ENCODE measurements around the gene AIFM3.

Gene AIFM3

DNA sequence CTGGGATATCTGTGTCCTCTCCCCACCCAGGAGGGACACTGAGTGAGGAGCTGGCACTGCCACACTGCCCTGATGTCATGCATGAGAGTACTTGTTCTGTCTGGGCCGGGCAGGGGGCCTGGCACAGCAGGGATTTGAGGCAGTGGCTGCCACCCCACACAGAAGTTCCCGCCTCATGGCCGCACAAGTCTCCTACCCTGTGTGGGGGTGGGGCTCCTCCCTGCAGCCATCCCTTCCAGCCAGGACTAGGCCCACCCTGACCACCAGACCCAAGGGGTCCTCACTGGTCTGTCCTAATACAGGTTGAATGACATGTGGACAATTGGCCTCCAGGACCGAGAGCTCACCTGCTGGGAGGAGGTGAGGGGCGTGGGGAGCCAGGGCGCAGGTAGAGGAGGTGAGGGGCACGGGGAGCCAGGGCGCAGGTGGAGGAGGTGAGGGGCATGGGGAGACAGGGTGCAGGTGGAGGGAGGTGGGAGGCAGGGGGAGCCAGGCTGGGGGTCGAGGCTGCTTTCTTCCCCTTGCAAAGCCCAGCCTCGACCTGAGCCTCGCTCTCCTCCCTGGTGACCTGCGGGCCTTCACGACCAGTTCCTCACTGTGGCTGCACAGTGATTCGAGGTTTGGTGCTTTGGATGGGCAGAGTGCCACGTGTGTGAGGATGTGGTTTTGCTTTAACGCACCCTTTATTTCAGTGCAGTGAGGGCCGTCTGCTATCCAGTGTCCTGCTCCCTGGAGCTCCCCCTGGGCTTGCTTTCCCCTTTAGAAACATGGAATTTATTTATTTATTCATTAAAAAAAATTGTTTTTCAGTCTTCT is 22.5 kb downstream of the AIFM3 start:
- H3K4me3 ChIP-seq: no peak overlapping the region
- H3K27me3 ChIP-seq: no peaks in the 10 kb centered on the region
- peaks cover 0 to 79% (median 16%) of the 10 kb centered on the region in 11 experiments; a peak in 11 of 22 replicates for H4K20me1 ChIP-seq
- peaks cover 57 to 91% (median 82%) of the 10 kb centered on the region in 11 experiments for H3K36me3 ChIP-seq
- H3K4me2 ChIP-seq: peak overlapping the region in 10 of 11 experiments; percentile 31 to 70 (median 60); a peak in 19 of 22 replicates
- no peaks in the 10 kb centered on the region for H3K9me3 ChIP-seq (replicated peaks in 1 of 11)
- TF ChIP-seq Cebpa-rat (IDR thresholded peaks at IDR 0.05): no peak
- peak overlapping the region; percentile 2 to 62 (median 44); a peak in 13 of 22 replicates for H3K9ac ChIP-seq
- peaks cover 12 to 21% (median 19%) of the 10 kb centered on the region in 10 experiments for H3K4me1 ChIP-seq
- H3K27ac ChIP-seq: peak overlapping the region in 2 of 11 experiments; percentile 13 to 16; a peak in 3 of 22 replicates

DNA sequence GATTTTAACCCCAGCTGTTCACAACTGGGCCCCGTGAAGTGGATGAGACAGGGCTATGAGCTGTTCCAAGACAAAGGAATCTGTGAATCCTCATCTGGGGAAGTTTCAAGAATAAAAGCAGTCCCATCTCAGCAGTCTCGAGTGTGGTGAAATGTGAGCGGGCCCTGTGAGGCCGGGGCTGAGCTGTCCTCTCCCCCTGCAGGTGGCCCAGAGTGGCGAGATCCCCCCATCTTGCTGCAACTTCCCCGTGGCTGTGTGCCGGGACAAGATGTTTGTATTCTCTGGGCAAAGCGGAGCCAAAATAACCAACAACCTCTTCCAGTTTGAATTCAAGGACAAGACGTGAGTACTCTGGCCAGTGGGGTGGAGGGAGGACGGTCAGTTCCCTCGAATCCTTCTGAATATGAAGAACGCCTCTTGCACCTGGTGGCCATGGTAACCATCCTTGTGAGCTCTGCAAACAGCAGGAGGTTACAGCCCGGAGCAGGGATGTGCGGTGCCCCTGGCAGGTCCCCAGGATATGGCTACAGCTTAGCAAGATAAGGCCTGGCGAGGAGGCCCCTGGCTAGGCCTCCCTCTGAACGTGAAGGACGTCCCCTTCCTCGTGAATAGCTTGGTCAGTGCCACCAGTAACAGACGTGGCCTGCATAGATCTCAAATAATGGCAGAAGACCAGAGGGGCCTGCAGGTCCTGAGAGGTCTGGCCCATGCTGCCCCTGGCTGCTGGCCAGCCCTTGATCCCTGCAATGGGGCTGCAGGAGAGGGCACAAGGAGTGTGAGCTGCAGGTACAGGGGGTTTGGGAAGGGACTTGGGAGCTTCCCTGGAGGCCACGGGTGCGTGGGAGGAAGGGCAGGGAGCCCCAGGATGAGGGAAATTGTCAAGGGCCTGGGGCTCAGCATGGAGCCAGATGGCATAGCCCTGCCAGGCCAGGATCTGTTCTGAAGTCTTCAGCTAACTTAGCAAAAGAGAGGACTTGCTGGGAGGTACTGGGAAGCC is 23.4 kb downstream of the AIFM3 start:
- TF ChIP-seq Cebpa-rat (IDR thresholded peaks at IDR 0.05): no peak
- Histone ChIP-seq H3K4me2 (peak overlapping the region in 9 of 11 experiments; percentile 54 to 70 (median 62); a peak in 13 of 22 replicates), H4K20me1 (peaks cover 0 to 86% (median 16%) of the 10 kb centered on the region in 11 experiments; a peak in 11 of 22 replicates), H3K27ac (peak overlapping the region in 2 of 11 experiments; percentile 13 to 16; a peak in 2 of 22 replicates), H3K4me3 (no peak overlapping the region), H3K36me3 (peaks cover 52 to 90% (median 80%) of the 10 kb centered on the region in 11 experiments), H3K4me1 (peaks cover 12 to 21% (median 19%) of the 10 kb centered on the region in 10 experiments), H3K27me3 (no peaks in the 10 kb centered on the region), H3K9ac (peak overlapping the region in 9 of 11 experiments; percentile 15 to 50 (median 44); a peak in 8 of 22 replicates), H3K9me3 (replicated peaks in 1 of 11) (no peaks in the 10 kb centered on the region)

DNA sequence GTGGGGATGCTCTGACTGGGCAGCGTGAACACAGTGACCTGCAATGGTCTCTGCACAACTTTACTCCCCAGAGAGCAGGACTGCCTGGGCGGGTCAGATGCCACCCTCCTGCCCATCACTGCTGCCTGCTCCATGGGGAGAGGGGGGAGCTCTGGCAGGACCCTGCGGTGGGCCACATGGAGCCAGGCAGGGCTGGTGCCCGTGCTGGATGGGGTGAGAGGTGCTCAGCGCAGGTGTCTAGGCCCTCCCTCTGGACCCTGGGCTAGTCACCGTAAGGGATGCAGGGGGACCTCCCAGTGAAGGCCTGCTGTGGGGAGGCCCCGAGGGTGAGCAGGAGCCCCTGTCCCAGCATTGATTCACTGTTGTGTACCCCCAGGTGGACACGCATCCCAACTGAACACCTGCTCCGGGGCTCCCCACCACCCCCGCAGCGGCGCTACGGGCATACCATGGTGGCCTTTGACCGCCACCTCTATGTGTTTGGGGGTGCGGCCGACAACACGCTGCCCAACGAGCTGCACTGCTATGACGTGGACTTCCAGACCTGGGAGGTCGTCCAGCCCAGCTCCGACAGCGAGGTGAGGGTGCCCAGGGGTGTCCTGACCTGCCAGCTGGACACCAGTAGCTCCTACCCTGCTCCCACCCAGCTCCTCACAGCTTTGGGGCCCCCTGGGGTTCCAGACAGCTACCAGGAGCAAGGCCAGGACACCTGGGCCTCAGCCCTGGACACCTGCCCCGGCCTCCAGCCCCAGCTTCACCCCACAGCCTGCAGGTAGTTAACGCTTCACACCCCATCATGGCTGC is 24.4 kb downstream of the AIFM3 start:
- H3K36me3 ChIP-seq: peaks cover 45 to 91% (median 83%) of the 10 kb centered on the region in 11 experiments
- H3K9me3 ChIP-seq (replicated peaks in 1 of 11): no peaks in the 10 kb centered on the region
- H3K4me1 ChIP-seq: peaks cover 12 to 21% (median 19%) of the 10 kb centered on the region in 10 experiments
- H3K27me3 ChIP-seq: no peaks in the 10 kb centered on the region
- peak overlapping the region in 2 of 11 experiments; percentile 1 to 5; a peak in 1 of 22 replicates for H3K9ac ChIP-seq
- peaks cover 0 to 90% (median 14%) of the 10 kb centered on the region in 11 experiments; a peak in 12 of 22 replicates for H4K20me1 ChIP-seq
- TF ChIP-seq Cebpa-rat (IDR thresholded peaks at IDR 0.05): no peak
- H3K27ac ChIP-seq: no peak overlapping the region
- no peak overlapping the region for H3K4me2 ChIP-seq
- H3K4me3 ChIP-seq: no peak overlapping the region

DNA sequence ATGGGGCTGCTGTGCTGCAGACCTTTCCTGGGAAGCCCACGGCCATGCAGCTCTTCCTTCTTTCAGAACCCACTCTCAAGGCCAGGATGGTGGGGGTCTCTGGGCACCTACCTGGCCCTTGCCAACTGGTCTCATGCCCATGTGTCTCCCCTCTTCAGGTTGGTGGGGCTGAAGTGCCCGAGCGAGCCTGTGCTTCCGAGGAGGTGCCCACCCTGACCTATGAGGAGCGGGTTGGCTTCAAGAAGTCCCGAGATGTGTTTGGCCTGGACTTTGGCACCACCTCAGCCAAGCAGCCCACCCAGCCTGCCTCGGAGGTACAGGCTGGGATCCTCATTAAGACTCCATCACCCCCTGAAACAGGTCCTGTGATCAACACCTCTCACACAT is 25.0 kb downstream of the AIFM3 start:
- Histone ChIP-seq H3K4me3 (no peak overlapping the region), H3K27me3 (no peaks in the 10 kb centered on the region), H3K9ac (no peak overlapping the region), H3K9me3 (replicated peaks in 1 of 11) (no peaks in the 10 kb centered on the region), H3K36me3 (peaks cover 39 to 91% (median 83%) of the 10 kb centered on the region in 11 experiments), H4K20me1 (peaks cover 0 to 96% (median 17%) of the 10 kb centered on the region in 11 experiments; a peak in 14 of 22 replicates), H3K4me2 (no peak overlapping the region), H3K4me1 (peaks cover 12 to 21% (median 19%) of the 10 kb centered on the region in 10 experiments), H3K27ac (no peak overlapping the region)
- no peak for TF ChIP-seq Cebpa-rat (IDR thresholded peaks at IDR 0.05)

- Histone ChIP-seq H3K36me3 (peaks cover 37 to 91% (median 83%) of the 10 kb centered on the region in 11 experiments), H4K20me1 (peaks cover 0 to 98% (median 22%) of the 10 kb centered on the region in 11 experiments; a peak in 14 of 22 replicates)
These were observed 25.6 kb downstream of the AIFM3 start for GRCh38 chr22:20992456-20993303.

GRCh38 chr22:20993304-20994127 is 26.5 kb downstream of the AIFM3 start:
- Histone ChIP-seq H3K36me3 (peaks cover 37 to 91% (median 83%) of the 10 kb centered on the region in 11 experiments), H3K4me2 (no peak overlapping the region), H3K27me3 (no peaks in the 10 kb centered on the region), H3K4me3 (no peak overlapping the region), H3K4me1 (peaks cover 10 to 24% (median 17%) of the 10 kb centered on the region in 10 experiments), H4K20me1 (peaks cover 0 to 98% (median 31%) of the 10 kb centered on the region in 11 experiments; a peak in 16 of 22 replicates), H3K27ac (no peak overlapping the region), H3K9me3 (replicated peaks in 1 of 11) (no peaks in the 10 kb centered on the region), H3K9ac (no peak overlapping the region)
- TF ChIP-seq Cebpa-rat (IDR thresholded peaks at IDR 0.05): no peak

More at GRCh38 chr22:20992456-20993303, 25.6 kb downstream of the AIFM3 start:
- Histone ChIP-seq H3K4me1 (peaks cover 12 to 21% (median 19%) of the 10 kb centered on the region in 10 experiments), H3K4me3 (no peak overlapping the region), H3K9ac (no peak overlapping the region), H3K27ac (no peak overlapping the region), H3K9me3 (replicated peaks in 1 of 11) (no peaks in the 10 kb centered on the region), H3K27me3 (no peaks in the 10 kb centered on the region), H3K4me2 (no peak overlapping the region)
- no peak for TF ChIP-seq Cebpa-rat (IDR thresholded peaks at IDR 0.05)

All from BLaER1 treated with 17β-estradiol and CSF1 and Interleukin-3, amounts not matched to agents 10 nM and 100 nM (cell line).